ENCODE measurements around the gene XNDC1N. TPM values are rescaled to one million over a fixed set of nuclear protein-coding genes. Genes with fewer than 3 reads are reported as not detected.
A peak's percentile ranks its signal among the peaks of the same experiment; 100 is the strongest.

Gene XNDC1N
- total and polyA plus RNA-seq, 8 donors: 5.6 to 9.9 (median 8.2) TPM

DNA sequence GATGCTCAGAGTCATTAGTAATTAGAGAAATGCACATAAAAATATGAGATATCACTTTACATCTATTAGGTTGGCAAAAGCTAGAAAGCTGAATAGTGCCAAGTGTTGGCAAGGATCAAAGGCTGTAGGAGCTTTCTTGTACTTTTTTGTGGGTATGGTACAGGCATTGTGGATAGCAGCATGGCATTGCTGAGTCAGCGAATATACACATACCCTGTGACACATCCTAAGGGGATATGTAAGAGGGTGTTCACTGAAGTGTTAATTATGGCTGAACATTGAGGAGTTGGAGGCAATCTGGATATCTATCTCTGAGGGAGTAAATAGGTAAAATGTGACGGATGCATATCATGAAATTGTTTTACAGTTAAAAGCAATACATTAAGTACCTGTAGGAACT lies 43.3 kb upstream of the XNDC1N start:
- no peaks in the 10 kb centered on the region for H3K9me3 ChIP-seq
- no peak overlapping the region for H3K27ac ChIP-seq
- peaks cover 0 to 47% of the 10 kb centered on the region in 2 donors for H3K36me3 ChIP-seq
- no peaks in the 10 kb centered on the region for H3K27me3 ChIP-seq
- H3K4me3 ChIP-seq: no peak overlapping the region
- no peaks in the 10 kb centered on the region for H3K4me1 ChIP-seq
- DNase-seq (no peak), ATAC-seq (no peak)
- TF ChIP-seq, protein P1, sequence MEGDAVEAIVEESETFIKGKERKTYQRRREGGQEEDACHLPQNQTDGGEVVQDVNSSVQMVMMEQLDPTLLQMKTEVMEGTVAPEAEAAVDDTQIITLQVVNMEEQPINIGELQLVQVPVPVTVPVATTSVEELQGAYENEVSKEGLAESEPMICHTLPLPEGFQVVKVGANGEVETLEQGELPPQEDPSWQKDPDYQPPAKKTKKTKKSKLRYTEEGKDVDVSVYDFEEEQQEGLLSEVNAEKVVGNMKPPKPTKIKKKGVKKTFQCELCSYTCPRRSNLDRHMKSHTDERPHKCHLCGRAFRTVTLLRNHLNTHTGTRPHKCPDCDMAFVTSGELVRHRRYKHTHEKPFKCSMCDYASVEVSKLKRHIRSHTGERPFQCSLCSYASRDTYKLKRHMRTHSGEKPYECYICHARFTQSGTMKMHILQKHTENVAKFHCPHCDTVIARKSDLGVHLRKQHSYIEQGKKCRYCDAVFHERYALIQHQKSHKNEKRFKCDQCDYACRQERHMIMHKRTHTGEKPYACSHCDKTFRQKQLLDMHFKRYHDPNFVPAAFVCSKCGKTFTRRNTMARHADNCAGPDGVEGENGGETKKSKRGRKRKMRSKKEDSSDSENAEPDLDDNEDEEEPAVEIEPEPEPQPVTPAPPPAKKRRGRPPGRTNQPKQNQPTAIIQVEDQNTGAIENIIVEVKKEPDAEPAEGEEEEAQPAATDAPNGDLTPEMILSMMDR (IDR thresholded peaks at IDR 0.05): no peak
- intact Hi-C loops (cut with DNase I): no loop called here

DNA sequence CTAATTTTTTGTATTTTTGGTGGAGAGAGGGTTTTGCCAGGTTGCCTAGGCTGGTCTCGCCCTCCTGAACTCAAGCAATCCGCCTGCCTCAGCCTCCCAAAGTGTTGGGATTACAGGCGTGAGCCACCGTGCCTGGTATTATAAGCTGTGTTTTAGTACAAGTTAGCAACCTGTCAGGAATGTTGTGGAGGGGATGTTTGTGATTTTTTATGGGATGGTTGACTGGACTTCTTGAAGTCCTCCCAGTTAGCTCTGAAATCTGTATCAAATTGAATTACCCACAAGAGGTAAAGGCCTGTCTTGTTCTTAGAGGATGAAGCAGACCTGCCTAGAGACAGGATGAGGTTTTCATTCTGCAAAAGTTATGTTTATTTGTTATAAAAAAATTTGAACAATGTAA lies 36.2 kb upstream of the XNDC1N start:
- TF ChIP-seq, protein P1 (IDR thresholded peaks at IDR 0.05): no peak
- Histone ChIP-seq H3K27me3 (no peaks in the 10 kb centered on the region), H3K36me3 (peaks cover 0 to 53% of the 10 kb centered on the region in 2 donors), H3K4me3 (no peak overlapping the region), H3K27ac (no peak overlapping the region), H3K9me3 (peaks cover 0 to 4% of the 10 kb centered on the region in 2 donors), H3K4me1 (peaks cover 3 to 8% of the 10 kb centered on the region in 2 donors)
- DNase-seq: no peak
- no peak for ATAC-seq
- intact Hi-C loops (cut with DNase I): no loop called here

DNA sequence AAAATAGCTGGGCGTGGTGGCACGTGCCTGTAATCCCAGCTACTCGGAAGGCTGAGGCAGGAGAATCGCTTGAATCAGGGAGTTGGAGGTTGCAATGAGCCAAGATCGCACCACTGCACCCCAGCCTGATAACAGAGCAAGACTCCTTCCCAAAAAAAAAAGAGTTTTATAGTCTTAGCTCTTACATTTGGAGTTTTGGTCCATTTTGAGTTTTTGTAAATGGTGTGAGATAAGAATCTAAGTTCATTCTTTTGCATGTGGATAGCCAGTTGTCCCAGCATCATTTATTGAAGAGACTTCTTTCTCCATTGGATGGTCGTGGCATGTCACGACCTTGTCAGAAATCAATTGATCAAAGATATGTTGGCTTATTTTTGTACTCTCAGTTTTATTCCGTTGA lies 35.1 kb upstream of the XNDC1N start:
- TF ChIP-seq, protein P1 (IDR thresholded peaks at IDR 0.05): no peak
- intact Hi-C loops (cut with DNase I): no loop called here
- no peak overlapping the region for H3K4me3 ChIP-seq
- no peaks in the 10 kb centered on the region for H3K27me3 ChIP-seq
- H3K9me3 ChIP-seq: peaks cover 0 to 4% of the 10 kb centered on the region in 2 donors
- peaks cover 0 to 48% of the 10 kb centered on the region in 2 donors for H3K36me3 ChIP-seq
- H3K27ac ChIP-seq: no peak overlapping the region
- ATAC-seq (no peak), DNase-seq (no peak)
- peaks cover 3 to 8% of the 10 kb centered on the region in 2 donors for H3K4me1 ChIP-seq

DNA sequence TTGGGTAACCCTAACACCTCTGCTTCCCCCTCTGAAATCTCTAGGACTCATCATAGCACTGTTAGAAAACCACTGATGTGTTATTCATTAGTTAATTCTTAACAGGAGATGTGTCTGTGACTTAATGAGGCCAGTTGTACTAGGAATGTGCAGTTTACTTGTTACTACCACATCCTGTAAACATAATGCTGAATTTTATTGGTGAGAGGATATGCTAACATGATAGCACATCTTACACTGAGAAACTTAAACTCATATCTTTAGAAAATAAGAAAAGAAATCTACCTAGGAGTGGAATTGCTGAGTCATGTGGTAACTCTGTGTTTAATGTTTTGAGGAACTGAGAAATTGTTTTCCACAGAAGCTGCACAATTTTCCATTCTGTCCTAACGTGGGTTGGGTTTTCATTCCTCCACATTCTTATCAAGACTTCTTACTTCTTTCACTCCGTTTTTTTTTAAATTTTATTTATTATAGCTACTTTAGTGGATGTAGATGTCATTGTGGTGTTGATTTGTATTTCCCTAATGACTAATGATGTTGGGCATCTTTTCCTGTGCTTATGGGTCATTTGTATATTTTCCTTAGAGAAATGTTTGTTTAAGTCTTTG lies 34.1 kb upstream of the XNDC1N start:
- DNase-seq (no peak), ATAC-seq (no peak)
- Histone ChIP-seq H3K4me1 (peaks cover 3 to 8% of the 10 kb centered on the region in 2 donors), H3K27me3 (no peaks in the 10 kb centered on the region), H3K9me3 (peaks cover 0 to 4% of the 10 kb centered on the region in 2 donors), H3K27ac (peak overlapping the region in 1 of 2 donors; percentile 67), H3K4me3 (no peak overlapping the region), H3K36me3 (peaks cover 0 to 38% of the 10 kb centered on the region in 2 donors)
- intact Hi-C loops (cut with DNase I): no loop called here
- TF ChIP-seq, protein P1 (IDR thresholded peaks at IDR 0.05): no peak

DNA sequence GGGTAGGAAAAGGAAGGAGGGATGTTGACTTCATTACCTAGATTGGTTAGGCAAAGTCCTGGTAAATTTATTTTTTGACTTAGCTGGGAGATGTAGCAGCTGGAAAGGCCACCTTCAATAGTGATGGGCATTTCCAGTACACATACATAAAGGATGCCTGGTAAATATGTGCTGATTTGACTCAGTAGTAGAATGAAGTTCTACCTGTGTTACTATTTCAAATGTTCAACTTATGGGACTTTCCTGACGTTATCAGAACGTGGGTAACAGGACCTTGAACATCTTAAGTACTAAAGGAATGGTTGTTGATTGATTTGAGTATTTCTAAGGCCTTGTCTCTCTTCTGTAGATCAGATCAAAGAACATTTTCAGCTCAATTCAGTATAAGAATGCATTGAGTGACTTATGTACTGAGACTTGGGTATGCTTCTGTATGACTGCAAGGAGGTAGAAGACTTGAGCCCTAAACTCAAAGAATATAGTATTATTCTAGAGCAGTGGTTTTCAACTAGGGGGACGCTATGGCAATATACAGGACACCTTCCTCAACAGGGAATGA lies 27.6 kb upstream of the XNDC1N start:
- TF ChIP-seq, protein P1 (IDR thresholded peaks at IDR 0.05): no peak
- intact Hi-C loops (cut with DNase I): no loop called here
- Histone ChIP-seq H3K27ac (no peak overlapping the region), H3K27me3 (no peaks in the 10 kb centered on the region), H3K4me1 (no peaks in the 10 kb centered on the region), H3K36me3 (peaks cover 0 to 14% of the 10 kb centered on the region in 2 donors), H3K9me3 (no peaks in the 10 kb centered on the region), H3K4me3 (no peak overlapping the region)
- no peak for ATAC-seq
- no peak for DNase-seq

All from left lung (tissue), 10 donors.